ENCODE results near the gene OR3A1. TPM values are rescaled to one million over a fixed set of nuclear protein-coding genes. Genes with fewer than 3 reads are reported as not detected.
"Not testable (repeated sequence)": the region's sequence is repeated elsewhere in the genome, so short reads cannot be mapped to it uniquely, and the experiment has no call there.

The OR3A1 gene, protein sequence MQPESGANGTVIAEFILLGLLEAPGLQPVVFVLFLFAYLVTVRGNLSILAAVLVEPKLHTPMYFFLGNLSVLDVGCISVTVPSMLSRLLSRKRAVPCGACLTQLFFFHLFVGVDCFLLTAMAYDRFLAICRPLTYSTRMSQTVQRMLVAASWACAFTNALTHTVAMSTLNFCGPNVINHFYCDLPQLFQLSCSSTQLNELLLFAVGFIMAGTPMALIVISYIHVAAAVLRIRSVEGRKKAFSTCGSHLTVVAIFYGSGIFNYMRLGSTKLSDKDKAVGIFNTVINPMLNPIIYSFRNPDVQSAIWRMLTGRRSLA
- polyA plus RNA-seq (ENCODE audit: insufficient read length in 4 of 4): under 1 TPM in 2 of 4 donors, not detected in 2; 0.12 TPM

GRCh38 chr17:3298260-3298659, at the start of gene OR3A1:
OR3A1 (minus strand) TSS chr17:3298360; CDS start chr17:3292582, 5,778 bp downstream.
- DNase-seq (ENCODE audit: low read depth in 4 of 4, low spot score in 3 of 4): no peak

- not testable (repeated sequence) for DNase-seq (ENCODE audit: low read depth in 4 of 4, low spot score in 3 of 4)
These were observed 44.6 kb upstream of the OR3A1 start for GRCh38 chr17:3342782-3343181.

GRCh38 chr17:3335876-3336275, 37.7 kb upstream of the OR3A1 start:
- DNase-seq (ENCODE audit: low read depth in 4 of 4, low spot score in 3 of 4): no peak

- no peak for DNase-seq (ENCODE audit: low read depth in 4 of 4, low spot score in 3 of 4)
These were observed 20.2 kb upstream of the OR3A1 start for GRCh38 chr17:3318336-3318735.

- no peak for DNase-seq (ENCODE audit: low read depth in 4 of 4, low spot score in 3 of 4)
These were observed 18.7 kb upstream of the OR3A1 start for GRCh38 chr17:3316836-3317235.

DNA sequence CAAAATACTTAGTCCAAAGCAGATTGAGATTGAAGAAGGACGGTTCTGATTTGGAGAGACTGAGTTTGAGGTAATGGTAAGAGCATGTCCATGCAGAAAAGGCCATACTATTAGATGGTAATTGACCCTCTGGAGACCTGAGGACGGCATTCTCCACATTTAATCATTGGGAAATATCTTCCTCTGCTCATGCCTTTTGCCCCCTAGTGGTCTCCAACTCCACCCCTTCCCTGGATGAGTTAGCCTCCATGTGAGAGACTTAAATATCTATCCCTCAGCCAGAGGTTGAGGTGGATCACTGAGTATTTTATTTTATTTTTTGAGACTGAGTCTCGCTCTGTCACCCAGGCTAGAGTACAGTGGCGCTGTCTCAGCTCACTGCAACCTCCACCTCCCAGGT, 10.4 kb upstream of the OR3A1 start:
- no peak for DNase-seq (ENCODE audit: low read depth in 4 of 4, low spot score in 3 of 4)

GRCh38 chr17:3295632-3296031, 2.5 kb downstream of the OR3A1 start:
- no peak for DNase-seq (ENCODE audit: low read depth in 4 of 4, low spot score in 3 of 4)

DNA sequence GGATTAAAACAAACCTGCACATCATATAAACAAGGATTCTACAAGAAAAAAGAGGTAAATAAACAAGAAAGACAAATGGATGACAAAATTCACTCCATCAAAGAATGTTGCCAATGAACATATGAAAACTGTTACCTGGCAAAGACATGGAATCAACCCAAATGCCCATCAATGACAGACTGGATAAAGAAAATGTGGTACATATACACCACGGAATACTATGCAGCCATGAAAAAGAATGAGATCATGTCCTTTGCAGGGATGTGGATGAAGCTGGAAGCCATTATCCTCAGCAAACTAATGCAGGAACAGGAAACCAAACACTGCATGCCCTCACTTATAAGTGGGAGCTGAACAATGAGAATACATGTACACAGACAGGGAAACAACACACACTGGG, 4.6 kb downstream of the OR3A1 start:
- DNase-seq (ENCODE audit: low read depth in 4 of 4, low spot score in 3 of 4): not testable (repeated sequence)

- no peak for DNase-seq (ENCODE audit: low read depth in 4 of 4, low spot score in 3 of 4)
These were observed 15.3 kb downstream of the OR3A1 start for GRCh38 chr17:3282901-3283300.

- DNase-seq (ENCODE audit: low read depth in 4 of 4, low spot score in 3 of 4): no peak
These were observed 22.0 kb downstream of the OR3A1 start for GRCh38 chr17:3276126-3276525.

GRCh38 chr17:3271072-3271848, 26.9 kb downstream of the OR3A1 start:
- no peak for DNase-seq (ENCODE audit: low read depth in 4 of 4, low spot score in 3 of 4)

- DNase-seq (ENCODE audit: low read depth in 4 of 4, low spot score in 3 of 4): no peak
These were observed 37.6 kb downstream of the OR3A1 start for GRCh38 chr17:3260600-3260999.

DNA sequence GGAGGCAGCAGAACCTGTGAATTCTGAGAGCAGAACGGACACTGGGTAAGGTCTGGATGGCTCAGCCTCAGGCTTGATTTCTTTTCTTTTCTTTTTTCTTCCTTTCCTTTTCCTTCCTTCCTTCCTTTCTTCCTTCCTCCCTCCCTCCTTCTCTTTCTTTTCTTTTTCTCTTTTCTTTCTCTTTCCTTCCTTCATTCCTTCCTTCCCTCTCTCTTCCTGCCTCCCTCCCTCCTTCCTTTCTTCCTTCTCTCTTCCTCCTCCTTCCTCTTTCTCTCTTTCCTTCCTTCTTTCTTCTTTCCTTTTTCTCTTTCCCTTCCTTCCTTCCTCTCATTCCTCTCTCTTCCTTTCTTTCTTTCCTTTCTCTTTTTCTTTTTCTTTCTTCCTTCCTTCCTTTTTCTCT, 38.0 kb downstream of the OR3A1 start:
- DNase-seq (ENCODE audit: low read depth in 4 of 4, low spot score in 3 of 4): no peak

- DNase-seq (ENCODE audit: low read depth in 4 of 4, low spot score in 3 of 4): no peak
These were observed 41.6 kb downstream of the OR3A1 start for GRCh38 chr17:3256575-3256974.

- DNase-seq (ENCODE audit: low read depth in 4 of 4, low spot score in 3 of 4): not testable (repeated sequence)
These were observed 49.1 kb downstream of the OR3A1 start for GRCh38 chr17:3249013-3249412.

DNA sequence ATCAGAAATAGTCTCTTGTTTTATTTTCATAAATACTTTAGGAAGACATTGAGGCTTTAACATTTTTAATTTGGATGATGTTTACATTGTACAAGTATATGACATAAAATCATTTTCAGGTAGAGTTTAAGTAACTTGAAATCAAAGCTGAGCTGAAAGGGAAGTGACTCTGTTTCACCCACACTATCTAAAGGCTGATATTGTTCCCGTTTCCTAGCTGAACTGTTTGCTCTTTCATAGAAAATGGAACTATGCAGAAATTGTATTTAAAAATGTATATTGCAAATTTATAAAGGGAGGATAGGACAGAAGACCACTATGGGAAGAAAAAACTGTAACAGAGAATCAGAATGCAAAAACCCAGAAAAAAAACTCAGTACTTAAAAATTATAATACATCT, 53.3 kb downstream of the OR3A1 start:
- not testable (repeated sequence) for DNase-seq (ENCODE audit: low read depth in 4 of 4, low spot score in 3 of 4)

GRCh38 chr17:3241044-3241443, 57.1 kb downstream of the OR3A1 start:
- not testable (repeated sequence) for DNase-seq (ENCODE audit: low read depth in 4 of 4, low spot score in 3 of 4)

Other genes starting within 250 kb of the OR3A1 start
- not detected for gene OR1D5, start 234.8 kb downstream of the OR3A1 start, polyA plus RNA-seq (ENCODE audit: insufficient read length in 4 of 4)
- under 1 TPM in 1 of 4 donors, not detected in 3; 0.03 TPM for gene OR1D2, start 193.9 kb downstream of the OR3A1 start, polyA plus RNA-seq (ENCODE audit: insufficient read length in 4 of 4)
- not detected for gene OR1G1, start 170.8 kb downstream of the OR3A1 start, polyA plus RNA-seq (ENCODE audit: insufficient read length in 4 of 4)
- not detected for gene OR1A2, start 100.8 kb downstream of the OR3A1 start, polyA plus RNA-seq (ENCODE audit: insufficient read length in 4 of 4)
- gene OR1A1, start 90.7 kb downstream of the OR3A1 start, polyA plus RNA-seq (ENCODE audit: insufficient read length in 4 of 4): under 1 TPM in 3 of 4 donors, not detected in 1; 0.04 to 0.07 (median 0.05) TPM
- gene OR3A2, start 87.9 kb upstream of the OR3A1 start, polyA plus RNA-seq (ENCODE audit: insufficient read length in 4 of 4): under 1 TPM; 0.14 to 0.68 (median 0.43) TPM
- not detected for gene OR1E1, start 100.0 kb upstream of the OR3A1 start, polyA plus RNA-seq (ENCODE audit: insufficient read length in 4 of 4)
- under 1 TPM in 2 of 4 donors, not detected in 2; 0.15 to 0.17 TPM for gene OR3A3, start 113.0 kb upstream of the OR3A1 start, polyA plus RNA-seq (ENCODE audit: insufficient read length in 4 of 4)
- gene OR1E2, start 135.5 kb upstream of the OR3A1 start, polyA plus RNA-seq (ENCODE audit: insufficient read length in 4 of 4): not detected
- under 1 TPM; 0.39 to 0.82 (median 0.51) TPM for gene SPATA22, start 173.5 kb upstream of the OR3A1 start, polyA plus RNA-seq (ENCODE audit: insufficient read length in 4 of 4)
- 10 to 100 TPM; 10.5 to 30.2 (median 27.7) TPM for gene ASPA, start 177.6 kb upstream of the OR3A1 start, polyA plus RNA-seq (ENCODE audit: insufficient read length in 4 of 4)

Data from left renal pelvis (tissue), 4 donors.